Hepatocyte (in vitro differentiated cells): ENCODE data around the gene ATAD2B.

Experiments
- CTCF ChIP-seq: fragments of 200-600 bp; sonication (generic); IDR thresholded peaks from 2 replicates; pipeline ENCODE4 v1.5.1; 2016; ENCODE audit warnings: antibody characterized with exemption, mild to moderate bottlenecking; ENCODE audit not compliant: poor library complexity
- EZH2 ChIP-seq: fragments of 200-600 bp; sonication (generic); IDR thresholded peaks from 2 replicates; pipeline ENCODE4 v1.6.1; 2016; ENCODE audit warnings: antibody characterized with exemption, mild to moderate bottlenecking, borderline replicate concordance
- EZH2phosphoT487 ChIP-seq: fragments of 200-600 bp; sonication (generic); IDR thresholded peaks from one replicate; pipeline ENCODE4 v1.6.1; 2018; ENCODE audit warnings: antibody characterized with exemption, mild to moderate bottlenecking, low read depth, moderate library complexity; ENCODE audit not compliant: unreplicated experiment, severe bottlenecking

- TF ChIP-seq CTCF (no peak), EZH2 (no peak), EZH2phosphoT487 (no peak)
These were observed 125.5 kb downstream of the ATAD2B start for GRCh38 chr2:23801396-23801795.
